Endodermal cell (in vitro differentiated cells): Measurements from ENCODE around the gene TBC1D2. TPM values are rescaled to one million over a fixed set of nuclear protein-coding genes. Genes with fewer than 3 reads are reported as not detected.
A peak's percentile ranks its signal among the peaks of the same experiment; 100 is the strongest.

Experiments used
- DNase-seq: peaks from one replicate; pipeline ENCODE4 v3.0.0-alpha.2; 2017
- H3K27ac ChIP-seq: 2 replicates; pipeline ENCODE4 v1.5.1; 2013; ENCODE audit warnings: mild to moderate bottlenecking, low read depth, low read length, moderate library complexity
- H3K27me3 ChIP-seq: 2 replicates; pipeline ENCODE4 v1.6.1; 2013; ENCODE audit warnings: mild to moderate bottlenecking, low read length, moderate library complexity; ENCODE audit not compliant: insufficient read depth, control insufficient read depth, poor library complexity, severe bottlenecking
- H3K36me3 ChIP-seq: 2 replicates; pipeline ENCODE4 v1.7.0; 2013; ENCODE audit warnings: mild to moderate bottlenecking, low read length, moderate library complexity; ENCODE audit not compliant: control insufficient read depth, insufficient read depth
- H3K4me1 ChIP-seq: one replicate; pipeline ENCODE4 v1.7.0; 2013; ENCODE audit warnings: low read length; ENCODE audit not compliant: control insufficient read depth, insufficient read depth
- H3K4me3 ChIP-seq: 2 replicates; pipeline ENCODE4 v1.5.1; 2013; ENCODE audit warnings: mild to moderate bottlenecking, low read length, moderate library complexity
- H3K9ac ChIP-seq: 2 replicates; pipeline ENCODE4 v1.6.1; 2013; ENCODE audit warnings: mild to moderate bottlenecking, low read length, moderate library complexity; ENCODE audit not compliant: poor library complexity, severe bottlenecking; ENCODE audit errors: extremely low read depth
- H3K9me3 ChIP-seq: 2 replicates; pipeline ENCODE4 v1.6.1; 2013; ENCODE audit warnings: mild to moderate bottlenecking, low read length, moderate library complexity; ENCODE audit not compliant: control insufficient read depth
- H3K27ac Mint-ChIP-seq: 2 replicates; pipeline ENCODE4 v1.8.0; 2020; ENCODE audit warnings: mixed read lengths
- H3K27me3 Mint-ChIP-seq: 2 replicates; pipeline ENCODE4 v1.8.0; 2021; ENCODE audit warnings: mild to moderate bottlenecking, mixed read lengths; ENCODE audit not compliant: insufficient read depth
- H3K36me3 Mint-ChIP-seq: 2 replicates; pipeline ENCODE4 v1.8.0; 2020; ENCODE audit warnings: low read depth, mixed read lengths
- H3K4me1 Mint-ChIP-seq: 2 replicates; pipeline ENCODE4 v1.8.0; 2020; ENCODE audit warnings: mixed read lengths
- H3K4me3 Mint-ChIP-seq: 2 replicates; pipeline ENCODE4 v1.8.0; 2020; ENCODE audit warnings: mild to moderate bottlenecking, moderate library complexity, mixed read lengths
- H3K9me3 Mint-ChIP-seq: 2 replicates; pipeline ENCODE4 v1.8.0; 2020; ENCODE audit warnings: mild to moderate bottlenecking, mixed read lengths
- CTCF ChIP-seq: fragments of 200-600 bp; sonication (generic); conservative IDR thresholded peaks from 2 replicates; pipeline ENCODE4 v1.5.0; 2021; ENCODE audit warnings: antibody characterized with exemption, mild to moderate bottlenecking
- WGBS, 2 experiments: methylation state at CpG; one replicate each; pipeline versions ENCODE4 v1.1.5 to v1.1.7; 2013; ENCODE audit warnings: missing lambda C conversion rate in 2 of 2, mixed read lengths in 1 of 2; ENCODE audit not compliant: insufficient coverage in 1 of 2, insufficient read length in 1 of 2; 5-methylcytosine and 5-hydroxymethylcytosine counted together
- total RNA-seq, 2 donors: library from RNA; stranded (reverse); fragmentation: NEBNext Ultra II Directional in 1 of 2; extraction: Animal tissue kit (Norgen Biotek cat#: 25700) in 1 of 2; gene quantifications; 2 replicates in 1 of 2; 3 replicates in 1 of 2; pipeline ENCODE4 v1.2.1, GENCODE V29; 2021

Gene TBC1D2
- total RNA-seq, 2 donors from 2014 or later = 8.1 to 10.4 TPM

- Histone ChIP-seq H3K4me3 (no peak overlapping the region), H3K9ac (no peak overlapping the region), H3K27ac (no peak overlapping the region), H3K36me3 (no peaks in the 10 kb centered on the region), H3K4me1 (peaks cover 16% of the 10 kb centered on the region), H3K9me3 (no peaks in the 10 kb centered on the region), H3K27me3 (no peaks in the 10 kb centered on the region)
- WGBS, 2 experiments = 91% methylated on average over 15 to 16 of the region's 16 CpGs
- TF ChIP-seq CTCF = no peak
- Mint-ChIP-seq H3K9me3 (no peaks in the 10 kb centered on the region), H3K4me1 (peaks cover 31% of the 10 kb centered on the region), H3K36me3 (peaks cover 3% of the 10 kb centered on the region), H3K4me3 (no peak overlapping the region), H3K27me3 (no peaks in the 10 kb centered on the region), H3K27ac (no peak overlapping the region)
- no peak for DNase-seq
Observed at GRCh38 chr9:98178874-98179850, 76.3 kb downstream of the TBC1D2 start.

- TF ChIP-seq CTCF = no peak
- WGBS, 2 experiments = 77 to 93% methylated on average over 3 to 9 of the region's 9 CpGs
- H3K36me3 Mint-ChIP-seq = peaks cover 4% of the 10 kb centered on the region
- Histone ChIP-seq H3K36me3 (no peaks in the 10 kb centered on the region), H3K9ac (no peak overlapping the region), H3K9me3 (no peaks in the 10 kb centered on the region), H3K4me3 (no peak overlapping the region), H3K4me1 (peaks cover 7% of the 10 kb centered on the region), H3K27me3 (no peaks in the 10 kb centered on the region), H3K27ac (no peak overlapping the region)
- no peaks in the 10 kb centered on the region for H3K27me3 Mint-ChIP-seq
- H3K4me1 Mint-ChIP-seq = peaks cover 26% of the 10 kb centered on the region
- H3K27ac Mint-ChIP-seq = peak overlapping the region; percentile 35
- no peak overlapping the region for H3K4me3 Mint-ChIP-seq
- no peaks in the 10 kb centered on the region for H3K9me3 Mint-ChIP-seq
- no peak for DNase-seq
Observed at GRCh38 chr9:98176391-98177259, 78.8 kb downstream of the TBC1D2 start.

GRCh38 chr9:98175762-98176161 is 79.7 kb downstream of the TBC1D2 start:
- no peaks in the 10 kb centered on the region for H3K27me3 ChIP-seq
- H3K27ac Mint-ChIP-seq = no peak overlapping the region
- no peak overlapping the region for H3K27ac ChIP-seq
- H3K36me3 Mint-ChIP-seq = peaks cover 4% of the 10 kb centered on the region
- no peak overlapping the region for H3K4me3 Mint-ChIP-seq
- no peaks in the 10 kb centered on the region for H3K9me3 Mint-ChIP-seq
- H3K36me3 ChIP-seq = no peaks in the 10 kb centered on the region
- H3K4me3 ChIP-seq = no peak overlapping the region
- no peak for TF ChIP-seq CTCF
- H3K9me3 ChIP-seq = no peaks in the 10 kb centered on the region
- H3K9ac ChIP-seq = no peak overlapping the region
- H3K27me3 Mint-ChIP-seq = no peaks in the 10 kb centered on the region
- H3K4me1 Mint-ChIP-seq = peaks cover 33% of the 10 kb centered on the region
- DNase-seq = no peak
- whole genome bisulfite sequencing, 2 experiments = 88 to 100% methylated on average over 3 of the region's 3 CpGs
- peaks cover 7% of the 10 kb centered on the region for H3K4me1 ChIP-seq
